Left forelimb (tissue), 1 donor: ENCODE results near the gene CALCA.
"Not testable (repeated sequence)": the region's sequence is repeated elsewhere in the genome, so short reads cannot be mapped to it uniquely, and the experiment has no call there.

ENCODE experiments used
- DNase-seq: peaks from one replicate; pipeline ENCODE4 v3.0.0-alpha.2; 2018; ENCODE audit warnings: low spot score

The CALCA gene, protein sequence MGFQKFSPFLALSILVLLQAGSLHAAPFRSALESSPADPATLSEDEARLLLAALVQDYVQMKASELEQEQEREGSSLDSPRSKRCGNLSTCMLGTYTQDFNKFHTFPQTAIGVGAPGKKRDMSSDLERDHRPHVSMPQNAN

GRCh38 chr11:14971865-14972580 lies at the start of gene CALCA:
Gene CALCA, minus strand, starts transcription at chr11:14972351. Its CDS starts 1,159 bp downstream, at chr11:14971192.
- no peak for DNase-seq

- no peak for DNase-seq
Measured at GRCh38 chr11:15016200-15016599, 44.0 kb upstream of the CALCA start.

DNA sequence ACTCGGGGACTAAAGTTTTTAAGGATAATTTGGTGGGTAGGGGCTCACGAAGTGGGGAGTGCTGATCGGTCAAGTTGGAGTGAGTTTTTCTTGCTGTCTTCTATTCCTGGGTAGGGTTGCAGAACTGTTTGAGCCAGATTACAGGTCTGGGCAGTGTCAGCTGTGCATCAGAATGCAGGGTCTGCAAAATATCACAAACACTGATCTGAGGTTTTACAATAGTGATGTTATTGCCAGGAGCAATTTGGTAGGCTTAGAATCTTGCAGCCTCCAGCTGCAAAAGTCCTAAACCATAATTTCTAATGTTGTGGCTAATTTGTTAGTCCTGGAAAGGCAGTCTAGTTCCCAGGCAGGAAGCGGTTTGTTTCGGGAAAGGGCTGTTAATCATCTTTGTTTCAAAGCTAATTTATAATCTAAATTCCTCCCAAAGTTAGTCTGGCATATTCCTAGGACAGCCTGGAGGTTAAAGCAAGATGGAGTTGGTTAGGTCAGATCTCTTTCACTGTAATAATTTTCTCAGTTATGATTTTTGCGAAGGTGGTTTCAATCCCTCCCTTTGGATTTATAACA lies 39.7 kb upstream of the CALCA start:
- no peak for DNase-seq

GRCh38 chr11:15010865-15011264 lies 38.7 kb upstream of the CALCA start:
- no peak for DNase-seq

DNA sequence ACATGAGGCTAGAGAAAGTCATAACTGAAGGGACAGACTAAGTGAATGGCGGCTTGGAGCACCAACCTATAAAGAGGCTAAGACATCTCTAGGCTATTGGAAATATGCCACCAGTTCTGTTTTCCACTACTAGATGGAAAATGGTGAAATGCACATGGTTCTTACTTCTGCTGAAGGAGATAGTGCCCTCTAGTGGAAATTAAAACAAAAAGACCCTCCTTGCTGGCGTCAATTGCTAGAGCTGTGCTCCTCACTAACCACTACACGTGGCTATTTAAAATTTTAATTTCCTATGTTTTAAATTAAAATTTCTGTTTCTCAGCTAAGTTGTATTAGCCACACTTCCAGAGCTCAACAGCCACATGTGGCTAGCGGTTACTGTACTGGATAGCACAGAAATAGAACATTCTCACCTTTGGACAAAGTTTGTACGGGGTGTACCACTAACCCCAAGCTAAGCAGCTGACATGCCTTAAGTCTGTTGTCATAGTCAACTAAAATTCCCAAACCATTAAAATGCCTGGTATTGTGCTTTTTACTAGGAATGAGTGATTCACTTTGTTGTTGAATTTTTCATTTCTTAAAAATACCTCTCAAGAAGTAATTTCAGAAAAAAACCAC lies 34.1 kb upstream of the CALCA start:
- DNase-seq: no peak

- not testable (repeated sequence) for DNase-seq
Measured at GRCh38 chr11:14988133-14988532, 16.0 kb upstream of the CALCA start.

GRCh38 chr11:14981507-14981906 lies 9.4 kb upstream of the CALCA start:
- no peak for DNase-seq

DNA sequence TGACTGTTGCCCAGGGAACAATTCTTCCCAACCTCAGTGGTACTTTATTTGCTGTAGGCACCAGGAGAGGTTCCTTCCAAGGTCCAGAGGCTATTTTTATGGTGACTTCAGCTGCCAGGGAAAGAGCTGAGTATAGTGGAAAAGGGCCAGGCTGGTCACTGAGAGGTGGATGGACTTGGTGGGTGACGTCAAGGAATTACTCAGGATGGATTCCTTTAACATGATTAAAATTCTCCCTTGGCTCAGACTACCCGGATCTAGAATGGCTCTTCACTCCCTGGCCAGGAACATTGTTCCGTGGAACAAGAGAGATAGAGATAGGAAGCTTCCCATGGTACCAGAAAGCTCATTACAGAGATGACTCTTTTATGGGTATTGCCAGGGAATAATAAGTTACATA lies 8.7 kb upstream of the CALCA start:
- no peak for DNase-seq

- DNase-seq: no peak
Measured at GRCh38 chr11:14977101-14977880, 5.1 kb upstream of the CALCA start.

- DNase-seq: no peak
Measured at GRCh38 chr11:14975252-14975587, 3.1 kb upstream of the CALCA start.

- no peak for DNase-seq
Measured at GRCh38 chr11:14974515-14975251, 2.5 kb upstream of the CALCA start.

- DNase-seq: no peak
Measured at GRCh38 chr11:14973621-14974514, 1.7 kb upstream of the CALCA start.

DNA sequence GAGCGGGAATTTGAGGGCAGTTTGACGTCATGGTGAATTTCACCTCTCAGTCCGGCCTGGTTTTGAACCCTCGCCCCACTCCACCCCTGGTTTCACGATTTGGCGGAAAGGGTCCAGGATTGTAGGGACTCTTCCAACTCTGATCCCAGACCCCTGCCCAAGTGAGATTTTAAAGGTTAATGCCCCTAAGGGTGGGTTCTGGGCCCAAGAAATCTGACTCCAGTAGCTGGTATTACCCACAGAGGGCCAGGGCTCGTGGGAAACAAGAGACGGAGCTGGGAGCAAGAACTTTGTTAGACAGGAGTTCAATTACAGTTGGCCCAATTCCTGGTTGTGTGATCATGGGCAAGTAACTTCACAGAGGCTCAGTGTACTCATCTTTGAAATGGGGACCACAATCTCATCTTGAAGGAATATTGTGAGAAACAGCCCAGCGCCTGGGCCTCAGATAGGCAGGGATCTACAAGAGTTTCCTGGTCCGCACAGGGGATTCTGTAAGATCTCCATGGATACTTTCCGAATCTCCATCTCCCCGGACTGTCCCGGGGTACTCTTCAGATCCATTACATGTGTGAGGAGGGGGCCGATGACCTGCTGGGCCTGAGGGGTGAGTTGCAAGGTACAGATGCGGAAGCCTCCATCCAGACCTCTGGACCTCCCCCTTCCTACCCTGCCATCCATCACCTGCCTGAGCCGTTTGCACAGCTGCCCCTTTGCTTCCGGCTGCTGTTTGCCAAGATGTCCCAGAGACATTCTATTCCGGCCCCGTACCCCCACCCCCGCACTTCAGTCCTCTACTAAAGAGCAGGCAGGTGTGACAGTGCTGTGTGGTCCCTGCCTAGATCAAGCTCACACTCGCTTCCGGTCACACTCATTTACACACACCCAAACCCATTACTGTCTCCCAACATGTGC lies 687 bp upstream of the CALCA start:
- DNase-seq: no peak

- no peak for DNase-seq
Measured at GRCh38 chr11:14969901-14970323, 2.2 kb downstream of the CALCA start.

GRCh38 chr11:14967581-14968243 lies 4.4 kb downstream of the CALCA start:
- DNase-seq: no peak

DNA sequence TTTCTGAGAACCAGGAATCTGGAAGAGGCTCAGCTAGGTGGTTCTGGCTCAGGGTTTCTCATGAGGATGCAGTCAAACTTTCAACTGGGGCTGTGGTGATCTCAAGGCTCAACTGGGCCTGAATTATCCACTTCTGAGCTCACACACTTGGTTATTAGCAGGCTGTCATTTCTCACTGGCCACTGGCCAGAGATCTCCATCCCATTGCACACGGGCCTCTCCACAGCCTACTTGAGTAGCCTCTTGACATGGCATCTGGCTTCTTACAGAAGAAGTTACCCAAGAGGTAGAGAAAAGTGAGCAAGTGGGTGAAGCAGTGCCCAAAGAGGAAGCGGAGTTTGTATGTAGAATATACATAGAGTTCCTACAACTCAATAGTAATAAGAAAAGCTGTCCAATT lies 16.0 kb downstream of the CALCA start:
- no peak for DNase-seq

DNA sequence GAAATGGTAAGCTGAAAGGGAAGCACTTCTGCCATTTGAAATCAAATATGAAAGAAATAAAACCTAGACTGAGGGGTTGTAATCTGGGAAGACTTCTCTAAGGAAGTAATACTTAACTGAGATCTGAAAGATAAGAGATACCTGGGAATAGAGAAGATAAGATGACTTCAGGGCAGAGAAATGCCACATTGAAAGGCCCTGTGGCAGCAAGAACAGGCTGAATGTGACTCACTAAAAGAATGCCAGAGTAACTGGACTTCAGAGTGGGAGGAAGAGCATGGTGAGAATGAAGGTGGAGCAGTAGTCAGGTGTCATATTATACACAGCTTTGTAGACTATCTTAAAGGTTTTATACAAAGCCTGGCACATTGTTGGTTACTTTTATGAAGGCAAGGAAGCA lies 17.6 kb downstream of the CALCA start:
- DNase-seq: no peak

GRCh38 chr11:14953904-14954303 lies 18.2 kb downstream of the CALCA start:
- DNase-seq: no peak
